HG02870 (cell line): ENCODE measurements around the gene KCND3.

ENCODE experiments used
- ATAC-seq: cut with Tn5 transposase; IDR thresholded peaks from one replicate; pipeline ENCODE4 v1.9.1; 2021; ENCODE audit warnings: mild to moderate bottlenecking, moderate library complexity; ENCODE audit not compliant: unreplicated experiment

KCND3 gene

DNA sequence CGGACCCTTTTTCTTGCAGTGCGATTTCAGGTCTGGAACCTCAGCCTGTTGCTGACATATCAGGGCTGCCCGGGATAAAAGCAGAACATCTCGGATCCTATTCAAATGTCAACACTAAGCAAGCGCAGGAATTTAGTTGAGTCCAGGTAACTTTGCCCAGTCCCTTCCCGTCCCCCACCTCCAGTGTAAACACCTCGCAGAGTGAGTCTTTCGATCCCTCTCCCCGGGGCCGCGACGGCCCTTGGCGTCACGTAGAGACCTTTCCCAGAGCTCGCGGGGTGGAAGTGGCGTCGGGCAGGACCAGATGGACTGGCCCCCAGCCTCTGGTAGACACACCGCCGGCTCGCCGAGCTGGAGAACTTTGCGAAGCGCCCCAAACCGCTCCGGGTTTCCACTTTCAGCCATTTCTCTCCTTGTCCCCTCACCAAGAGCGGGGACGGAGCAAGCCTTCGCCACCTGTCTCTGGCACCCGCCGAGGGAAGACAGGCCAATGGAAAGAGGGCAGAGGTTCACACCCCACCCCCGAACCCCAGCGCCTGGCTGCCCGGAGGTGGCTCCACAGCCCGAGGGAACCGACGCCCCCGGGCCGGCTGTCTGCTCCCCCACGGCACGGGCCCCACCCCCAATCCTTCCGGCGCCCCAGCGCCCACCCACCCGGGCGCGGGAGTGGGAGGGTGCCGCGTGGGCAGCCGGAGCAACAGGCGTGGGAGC lies 570 bp downstream of the KCND3 start:
- no peak for ATAC-seq

DNA sequence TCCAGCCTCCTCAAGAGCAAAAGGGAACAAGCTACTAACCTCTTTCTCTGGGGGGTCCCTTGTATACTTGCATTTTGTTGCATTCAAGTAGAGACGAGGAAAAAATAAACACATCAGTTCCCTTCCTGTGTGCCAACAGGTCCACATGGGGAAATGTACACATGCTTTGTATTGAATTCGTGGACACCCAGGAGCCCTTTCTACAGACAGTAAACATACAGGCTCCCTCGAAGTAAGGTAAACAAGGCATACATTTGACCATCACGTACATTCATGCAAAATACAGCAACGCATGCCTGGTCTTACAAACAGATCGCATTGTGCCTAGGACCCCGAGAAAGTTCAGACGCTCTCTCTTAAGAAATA lies 1.1 kb downstream of the KCND3 start:
- ATAC-seq, result no peak

DNA sequence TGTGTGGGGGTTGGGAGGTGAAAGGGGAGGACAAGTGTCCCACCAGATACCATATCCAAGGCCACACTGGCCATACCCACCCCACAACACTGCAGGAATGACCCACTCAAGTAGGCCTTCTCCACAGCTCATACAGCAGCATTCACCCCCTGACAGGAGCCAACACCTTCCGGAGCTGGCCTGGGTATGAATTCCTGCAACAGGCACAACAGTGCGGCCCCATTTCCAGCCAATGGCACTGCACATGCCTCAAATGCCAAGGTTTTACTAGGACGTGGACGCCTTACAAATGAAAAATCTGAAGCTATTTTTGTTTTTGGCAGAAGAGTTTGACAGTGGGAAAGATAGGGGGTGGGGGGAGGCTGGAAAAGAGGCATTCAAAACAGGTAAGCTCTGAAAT lies 2.0 kb downstream of the KCND3 start:
- no peak for ATAC-seq

DNA sequence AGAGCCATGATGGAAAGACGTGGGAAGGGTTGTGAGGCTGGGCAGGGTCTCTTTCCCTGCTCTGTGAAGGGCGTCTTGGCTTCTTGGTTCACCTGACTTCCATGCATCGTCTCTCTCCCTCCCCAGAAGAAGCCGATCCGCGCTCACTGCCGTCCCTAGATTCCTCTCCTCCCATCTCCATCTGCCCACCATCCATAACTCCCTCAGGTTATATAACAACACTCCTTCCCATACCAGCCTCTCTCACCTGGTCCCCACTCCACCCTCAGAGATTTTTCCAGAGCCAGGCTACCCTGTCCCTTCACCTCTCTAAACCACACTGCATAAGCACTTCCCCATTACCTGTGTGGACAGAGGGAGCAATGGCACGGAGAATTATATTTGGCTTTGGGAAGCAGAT lies 6.0 kb downstream of the KCND3 start:
- ATAC-seq, result no peak

DNA sequence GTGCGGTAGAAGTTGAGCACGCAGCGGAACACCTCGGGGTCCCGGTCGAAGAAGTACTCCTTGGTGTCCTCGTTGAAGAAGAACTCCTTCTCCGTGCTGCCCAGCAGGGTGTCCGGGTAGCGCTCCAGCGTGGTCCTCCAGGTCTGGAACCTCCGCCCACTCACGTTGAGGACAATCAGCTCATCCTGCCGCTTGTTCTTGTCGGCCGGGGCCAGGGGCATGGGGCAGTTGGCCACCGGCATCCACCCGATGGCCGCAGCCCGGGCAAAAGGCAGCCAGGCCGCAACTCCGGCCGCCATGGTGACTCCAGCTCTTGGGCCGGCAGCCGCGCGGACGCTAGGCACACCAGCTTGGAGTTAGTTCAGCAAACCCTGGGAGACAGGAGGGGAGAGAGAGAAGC lies 7.0 kb downstream of the KCND3 start:
- ATAC-seq, result no peak

DNA sequence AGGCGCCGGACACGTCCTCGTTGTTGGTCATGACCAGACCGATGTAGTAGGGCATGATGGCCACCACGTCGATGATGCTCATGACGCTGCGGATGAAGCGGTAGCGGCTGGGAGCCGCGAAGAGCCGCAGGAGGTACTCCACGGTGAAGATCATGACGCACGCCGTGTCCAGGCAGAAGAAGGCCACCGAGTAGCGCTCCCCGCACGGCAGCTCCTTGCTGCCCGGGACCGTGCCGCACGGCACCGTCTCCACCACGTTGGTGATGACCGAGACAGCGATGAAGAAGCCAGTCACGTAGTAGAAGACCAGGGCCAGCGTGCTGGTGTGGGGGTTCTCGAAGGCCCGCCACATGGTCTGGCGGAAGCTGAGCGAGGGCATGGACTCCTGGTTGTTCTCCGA lies 7.6 kb downstream of the KCND3 start:
- ATAC-seq, result no peak

DNA sequence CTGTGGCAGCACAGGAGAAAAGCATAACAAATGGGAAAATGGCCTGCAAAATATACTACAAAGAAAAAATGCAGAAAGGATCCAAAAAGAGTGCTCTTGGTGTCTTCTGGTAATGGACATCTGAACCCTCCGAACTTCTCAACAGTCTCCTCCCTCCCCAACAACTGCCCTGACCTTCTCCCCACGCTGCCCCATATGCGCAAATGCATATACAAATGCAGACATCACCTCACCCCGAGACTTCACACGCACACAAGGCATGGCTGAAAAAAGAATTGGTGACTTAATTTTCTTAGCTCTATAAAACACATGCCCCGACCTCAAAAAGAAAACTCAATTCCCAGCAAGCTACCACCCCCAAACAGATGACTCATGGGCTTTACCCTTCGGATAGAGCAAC lies 8.4 kb downstream of the KCND3 start:
- ATAC-seq, result no peak

DNA sequence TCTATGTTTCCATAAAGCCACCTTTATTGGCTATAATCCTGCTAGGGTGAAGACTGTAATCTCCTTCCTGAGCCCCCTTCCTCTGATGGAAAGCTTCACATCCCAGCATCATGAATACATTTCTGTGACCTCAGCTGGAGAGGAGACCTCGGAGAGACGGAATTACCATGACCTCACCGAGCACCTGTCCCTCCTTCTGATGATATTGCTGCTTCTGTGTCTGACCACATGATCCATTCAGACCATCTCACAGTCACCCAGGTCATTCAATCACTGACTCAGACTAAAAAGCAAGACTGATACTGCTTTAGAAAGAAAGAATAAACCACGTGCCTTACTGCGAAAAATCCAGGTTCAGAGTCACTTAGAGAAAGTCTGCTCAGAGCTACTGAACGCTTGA lies 8.8 kb downstream of the KCND3 start:
- ATAC-seq, result no peak

DNA sequence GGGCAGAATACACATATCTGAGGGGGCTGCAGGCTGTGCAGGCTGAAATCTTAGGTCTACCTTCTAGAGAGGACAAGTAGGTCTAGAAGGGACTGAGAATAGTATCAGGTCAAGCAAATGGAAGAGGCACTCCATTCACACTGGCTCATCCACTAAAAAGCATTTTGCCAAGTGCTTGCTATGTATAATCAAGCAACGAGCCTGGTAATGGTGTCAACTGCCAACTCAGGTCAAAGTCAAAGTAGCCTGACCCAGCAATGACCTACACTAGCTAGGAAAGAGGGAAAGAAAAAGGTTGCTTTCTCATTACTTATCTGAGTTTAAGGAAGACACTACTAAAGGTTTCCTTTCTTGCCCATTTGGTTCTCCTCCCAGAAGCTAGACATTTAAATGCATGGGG lies 10.8 kb downstream of the KCND3 start:
- ATAC-seq, result no peak

DNA sequence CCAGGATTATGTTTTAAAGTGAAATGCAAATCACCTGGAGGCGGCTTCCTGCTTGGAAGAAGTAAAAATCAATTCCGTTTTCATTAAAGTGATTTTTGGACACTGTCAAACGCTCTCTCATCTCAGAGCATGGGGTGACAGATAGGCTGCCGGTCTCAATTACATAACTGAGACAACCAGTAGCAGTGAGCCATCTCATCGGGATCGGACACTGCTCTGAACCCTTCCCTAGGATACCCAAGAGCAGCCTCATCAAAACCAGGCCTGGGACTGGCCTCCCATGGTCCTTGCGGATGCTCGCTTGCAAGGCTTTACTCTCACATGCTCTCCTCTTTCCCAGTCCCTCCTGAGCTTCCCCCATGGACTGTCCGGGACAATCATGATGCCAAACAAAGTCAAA lies 12.1 kb downstream of the KCND3 start:
- no peak for ATAC-seq

DNA sequence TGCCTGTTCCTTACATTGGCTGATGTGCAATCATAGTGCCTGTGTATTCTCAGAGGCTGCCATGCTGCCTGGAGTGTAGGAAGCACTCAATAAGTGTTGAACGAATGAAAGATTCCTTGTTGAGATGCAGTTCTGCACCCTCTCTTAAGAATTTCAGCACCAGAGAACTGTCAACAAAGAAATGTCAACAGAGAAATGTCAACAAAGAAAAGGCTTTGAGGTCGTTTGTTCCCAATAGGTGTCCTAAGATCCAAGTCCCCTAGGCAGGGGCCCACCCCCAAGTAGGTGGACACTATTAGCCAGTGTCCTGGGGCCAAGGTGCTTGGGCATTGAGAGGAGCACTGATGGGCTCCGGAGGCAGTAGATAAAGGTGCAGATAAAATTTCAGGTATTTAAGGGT lies 12.6 kb downstream of the KCND3 start:
- no peak for ATAC-seq

DNA sequence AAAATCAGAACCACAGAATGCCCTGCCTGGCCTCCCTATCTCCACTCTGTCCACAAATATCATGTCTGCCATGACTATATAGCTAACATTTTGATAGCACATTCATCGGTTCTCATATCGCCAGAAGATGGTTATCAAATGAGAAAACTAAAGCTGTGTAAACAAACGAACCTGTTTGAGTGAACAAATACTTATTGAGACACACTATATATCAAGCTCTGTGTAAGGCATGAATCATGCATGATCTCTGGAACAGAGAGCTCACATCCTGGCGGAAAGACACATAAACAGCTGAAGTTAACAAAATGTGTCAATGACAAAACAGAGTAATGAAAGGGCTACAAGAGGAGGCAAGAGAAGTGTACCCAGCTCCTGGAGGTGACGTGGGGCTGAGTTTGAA lies 13.1 kb downstream of the KCND3 start:
- no peak for ATAC-seq

DNA sequence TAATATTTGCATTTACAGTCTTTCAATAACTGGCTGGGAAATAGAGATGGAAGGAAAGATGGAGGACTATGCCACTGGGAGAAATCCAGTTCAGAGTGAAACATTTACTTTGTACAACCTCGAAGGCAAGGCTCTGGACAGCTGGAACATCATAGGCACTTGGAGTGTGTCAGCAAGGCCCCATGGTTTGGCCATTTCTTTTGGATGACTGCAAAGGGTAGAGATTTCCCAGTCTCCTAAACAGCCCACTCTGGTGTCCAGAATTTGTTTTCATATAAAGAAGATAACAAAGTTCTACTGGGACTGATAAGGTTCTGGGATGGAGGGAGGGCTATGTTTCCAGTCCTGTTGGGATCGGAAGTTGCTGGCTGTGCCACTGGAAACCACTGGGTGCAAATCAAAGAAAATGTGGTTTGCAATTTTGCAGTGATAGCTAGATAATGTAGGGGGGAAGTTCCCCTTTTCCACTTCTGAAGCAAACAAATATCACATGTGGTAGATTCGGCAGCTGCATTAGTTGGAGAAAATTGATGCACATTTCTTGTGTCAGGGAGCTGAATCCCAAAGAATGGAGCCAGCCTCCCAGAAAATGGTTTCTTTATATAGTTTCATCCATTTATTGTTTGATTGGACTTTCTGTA lies 16.2 kb downstream of the KCND3 start:
- ATAC-seq, result no peak

DNA sequence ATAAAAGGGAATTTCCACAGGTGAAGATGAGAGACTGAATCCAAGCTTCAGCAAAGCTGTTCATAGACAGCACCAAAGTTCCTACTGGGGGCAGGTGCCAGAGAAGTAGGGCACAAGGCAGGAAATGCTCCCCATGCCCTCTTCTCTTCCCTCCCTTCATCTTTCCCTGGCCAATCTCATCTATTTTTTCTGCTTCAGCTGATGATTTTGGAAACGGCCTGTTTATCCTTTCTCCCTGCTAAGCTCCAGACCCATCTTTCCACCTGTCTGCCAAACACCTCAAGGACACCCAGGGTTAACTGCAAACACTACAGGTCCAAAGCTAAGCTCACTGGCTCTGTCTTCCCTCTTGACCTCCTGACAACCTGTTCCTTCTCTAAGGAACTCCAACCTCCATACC lies 18.1 kb downstream of the KCND3 start:
- ATAC-seq, result no peak

DNA sequence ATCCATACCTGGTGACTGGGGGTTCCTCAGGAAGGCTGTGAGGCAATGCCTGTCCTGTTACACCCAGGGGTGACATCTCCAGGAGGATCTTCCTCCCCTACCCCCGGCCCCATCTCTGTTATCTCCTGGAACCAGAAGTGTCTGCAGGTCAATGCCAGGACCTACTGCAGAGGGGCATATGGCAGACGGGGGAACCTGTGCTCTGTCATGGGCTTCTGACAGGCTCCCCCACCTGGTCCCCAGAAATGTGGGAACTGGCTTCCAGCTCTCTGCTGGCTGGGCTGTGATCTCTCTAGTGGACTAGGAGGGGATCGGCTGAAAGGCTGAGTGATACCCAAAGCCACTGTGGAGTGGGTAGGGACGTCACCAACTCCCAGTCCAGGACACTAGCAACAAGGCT lies 21.0 kb downstream of the KCND3 start:
- no peak for ATAC-seq

DNA sequence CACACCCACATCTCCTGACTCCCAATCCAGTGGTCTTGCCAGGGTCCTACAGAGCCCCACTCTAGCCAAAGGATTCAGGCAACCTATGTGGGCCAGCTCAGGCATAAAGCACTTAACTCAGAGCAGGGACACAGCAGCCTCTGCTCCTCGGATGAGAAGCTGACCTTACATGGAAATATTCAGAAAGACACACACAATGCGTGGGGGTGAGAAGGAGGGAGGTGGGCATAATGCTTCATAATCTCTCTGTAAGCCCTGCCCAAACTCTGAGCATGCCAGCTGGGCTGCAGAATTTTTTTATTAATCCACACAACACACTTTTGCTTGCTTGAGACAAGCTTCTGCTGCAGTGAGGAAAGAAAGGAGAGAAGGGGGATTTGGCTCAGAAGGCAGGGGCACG lies 21.6 kb downstream of the KCND3 start:
- no peak for ATAC-seq

DNA sequence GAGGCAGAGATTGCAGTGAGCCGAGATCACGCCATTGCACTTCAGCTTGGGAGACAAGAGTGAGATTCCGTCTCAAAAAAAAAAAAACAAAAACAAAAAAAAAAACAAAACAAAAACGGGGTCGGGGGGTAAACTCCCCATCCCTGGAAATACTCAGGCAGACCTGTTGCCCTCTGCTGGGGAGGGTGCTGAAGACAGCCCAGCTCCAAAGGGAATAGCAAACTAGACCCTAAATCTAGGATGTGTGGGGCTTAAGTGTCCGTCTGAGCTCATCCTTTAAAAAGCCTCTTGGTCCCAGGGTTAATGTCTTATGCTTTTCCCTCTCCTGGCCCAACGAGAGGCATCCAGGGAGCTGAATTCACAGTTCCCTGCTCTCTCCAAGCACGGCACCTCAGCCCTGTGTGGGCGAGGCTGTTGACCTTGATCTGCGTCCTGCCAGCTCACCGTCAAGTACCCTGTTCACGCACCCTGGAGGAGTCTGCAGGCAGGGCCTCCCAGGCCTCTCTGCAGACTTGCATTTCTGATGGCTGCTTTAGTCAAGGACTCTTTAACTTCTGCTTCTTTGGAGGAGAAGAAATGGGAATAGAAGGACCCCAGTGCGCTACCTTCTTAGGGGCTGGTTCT lies 22.3 kb downstream of the KCND3 start:
- no peak for ATAC-seq

DNA sequence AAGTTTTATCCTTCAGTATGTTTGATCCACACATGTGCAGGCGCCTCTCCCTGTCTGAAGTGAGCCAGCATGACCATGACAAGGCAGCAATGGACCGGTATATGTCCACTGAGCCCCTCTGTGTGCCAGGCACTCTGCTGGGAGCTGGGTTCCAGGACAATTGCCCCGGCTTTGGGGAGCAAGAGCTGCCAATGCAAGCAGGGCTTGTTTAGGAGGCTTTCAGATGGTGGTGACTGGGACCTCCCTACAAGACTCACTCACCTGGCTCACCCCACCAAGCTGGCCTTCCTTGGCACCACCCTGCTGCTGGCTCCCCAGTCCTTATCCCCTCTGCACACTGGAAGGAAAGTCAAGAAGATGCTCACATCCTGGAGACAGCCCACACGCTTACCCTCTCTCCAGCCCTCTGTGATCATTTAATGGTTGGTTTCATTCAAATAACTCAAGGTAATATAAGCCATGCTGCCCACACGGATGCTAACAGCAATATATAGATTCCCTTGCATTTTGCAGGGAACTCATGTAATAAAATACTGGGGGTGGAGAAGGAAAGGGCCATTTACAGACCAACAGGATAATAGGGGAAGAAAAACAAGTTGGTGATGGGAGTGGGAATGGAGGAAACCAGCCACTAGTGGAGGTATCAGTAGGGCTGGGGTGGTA lies 23.6 kb downstream of the KCND3 start:
- no peak for ATAC-seq

DNA sequence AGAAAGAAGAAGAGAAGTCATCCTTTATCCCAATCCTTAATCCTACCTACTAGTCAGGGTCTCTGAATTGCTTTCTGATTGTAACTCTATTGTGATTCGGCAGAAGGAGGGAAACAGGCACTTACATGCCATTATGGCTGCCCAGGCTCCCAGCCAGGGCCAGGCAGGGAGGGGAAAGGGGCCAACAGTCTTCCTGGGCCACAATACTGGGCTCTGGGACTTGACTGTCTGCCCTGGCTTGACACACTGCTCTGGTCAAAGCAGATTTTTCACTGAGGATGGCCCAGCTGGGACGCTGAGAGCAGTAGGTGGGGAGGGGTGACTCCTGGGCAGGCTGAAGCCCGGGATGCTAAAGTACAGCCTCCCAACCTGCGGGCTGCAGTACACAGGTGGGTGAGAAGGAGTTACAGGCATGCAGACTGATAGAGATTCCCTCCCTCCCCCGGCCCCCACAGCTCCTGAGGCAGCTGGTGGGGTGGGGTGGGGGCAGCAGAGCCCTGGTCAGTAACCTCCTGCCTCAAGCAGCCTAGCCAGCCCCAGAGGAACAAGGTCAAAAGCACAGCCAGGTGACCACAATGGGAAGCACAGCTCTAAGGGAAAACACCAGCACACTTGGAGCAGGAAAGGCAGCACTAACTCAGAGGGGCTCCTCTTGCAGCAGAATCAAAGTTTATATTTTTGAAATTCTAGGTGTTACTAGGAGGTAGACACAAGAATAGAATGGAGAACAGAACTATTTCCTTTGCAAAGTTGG lies 25.3 kb downstream of the KCND3 start:
- no peak for ATAC-seq

DNA sequence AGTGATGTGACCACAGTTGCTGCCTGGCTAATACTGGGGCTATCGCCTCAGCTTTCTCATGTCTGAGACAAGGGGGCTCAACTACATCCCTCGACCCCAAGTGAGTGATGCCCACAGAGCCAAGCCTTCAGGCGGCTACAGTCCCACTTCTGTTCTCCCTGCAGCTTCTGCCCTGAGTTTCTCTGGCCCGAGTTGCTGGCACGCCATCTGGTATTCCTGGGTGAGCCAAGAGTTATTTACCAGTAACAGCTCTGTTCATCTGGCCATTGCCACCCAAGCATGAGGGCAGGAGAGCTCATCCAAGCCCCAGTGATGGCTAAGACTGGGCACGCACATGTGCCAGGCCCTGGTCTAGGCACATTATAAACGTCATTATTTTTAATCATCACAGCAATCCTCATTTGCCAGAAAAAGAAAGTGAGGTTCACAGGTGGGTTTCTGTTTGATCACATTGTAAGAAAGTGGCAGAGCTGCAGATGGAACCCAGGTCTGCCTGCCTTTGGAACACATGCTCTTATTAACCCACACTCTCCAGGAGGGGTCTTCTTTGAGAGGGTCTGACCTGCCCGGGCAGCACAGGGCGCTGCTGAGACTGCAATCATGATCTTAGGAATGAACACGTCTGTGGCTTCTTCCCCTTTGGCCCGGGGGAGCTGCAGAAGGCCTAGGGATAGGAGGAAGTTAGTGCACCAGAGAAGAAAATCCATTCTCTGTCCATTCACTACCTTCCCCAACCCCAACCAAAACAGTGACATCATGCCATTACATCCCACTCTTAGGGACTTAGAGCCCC lies 27.5 kb downstream of the KCND3 start:
- no peak for ATAC-seq

DNA sequence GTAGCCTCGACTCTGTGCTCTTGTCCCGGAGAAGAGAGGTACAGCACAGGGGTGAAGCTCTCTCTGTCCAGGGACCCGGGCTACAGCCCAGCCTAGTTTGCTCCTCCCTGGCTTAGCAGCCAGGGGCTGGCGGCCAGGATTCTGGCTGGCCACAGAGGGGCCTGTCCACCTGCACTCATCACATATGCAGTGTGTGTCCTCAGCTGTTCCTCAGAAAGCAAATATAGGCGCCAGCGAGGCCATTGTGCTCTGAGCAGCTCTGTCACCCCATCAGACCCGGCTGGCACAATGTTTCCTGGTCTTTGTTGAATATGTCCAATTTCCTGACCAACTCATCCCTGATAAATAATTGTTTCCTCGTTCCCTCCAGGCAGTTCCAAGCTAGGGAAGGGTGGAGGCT lies 28.5 kb downstream of the KCND3 start:
- ATAC-seq, result no peak
